HG03045 (cell line): Measurements from ENCODE around the gene PUS1.
A peak's percentile ranks its signal among the peaks of the same experiment; 100 is the strongest.

Experiments used
- ATAC-seq: cut with Tn5 transposase; IDR thresholded peaks from one replicate; pipeline ENCODE4 v1.9.1; 2021; ENCODE audit warnings: mild to moderate bottlenecking, moderate library complexity; ENCODE audit not compliant: unreplicated experiment

The PUS1 gene

DNA sequence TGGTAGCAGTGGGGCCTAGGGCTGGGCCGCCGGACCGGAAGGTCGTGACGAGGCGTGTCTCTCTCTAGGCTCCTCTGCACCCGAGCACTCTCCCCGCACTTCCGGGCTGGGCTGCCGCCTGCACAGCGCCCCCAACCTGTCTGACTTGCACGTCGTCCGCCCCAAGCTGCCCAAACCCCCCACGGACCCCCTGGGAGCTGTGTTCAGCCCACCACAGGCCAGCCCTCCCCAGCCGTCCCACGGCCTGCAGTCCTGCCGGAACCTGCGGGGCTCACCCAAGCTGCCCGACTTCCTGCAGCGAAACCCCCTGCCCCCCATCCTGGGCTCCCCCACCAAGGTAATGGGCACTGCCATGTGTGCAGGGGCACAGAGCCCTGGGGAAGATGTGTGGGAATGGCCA, 13.3 kb upstream of the PUS1 start:
- ATAC-seq, result no peak

DNA sequence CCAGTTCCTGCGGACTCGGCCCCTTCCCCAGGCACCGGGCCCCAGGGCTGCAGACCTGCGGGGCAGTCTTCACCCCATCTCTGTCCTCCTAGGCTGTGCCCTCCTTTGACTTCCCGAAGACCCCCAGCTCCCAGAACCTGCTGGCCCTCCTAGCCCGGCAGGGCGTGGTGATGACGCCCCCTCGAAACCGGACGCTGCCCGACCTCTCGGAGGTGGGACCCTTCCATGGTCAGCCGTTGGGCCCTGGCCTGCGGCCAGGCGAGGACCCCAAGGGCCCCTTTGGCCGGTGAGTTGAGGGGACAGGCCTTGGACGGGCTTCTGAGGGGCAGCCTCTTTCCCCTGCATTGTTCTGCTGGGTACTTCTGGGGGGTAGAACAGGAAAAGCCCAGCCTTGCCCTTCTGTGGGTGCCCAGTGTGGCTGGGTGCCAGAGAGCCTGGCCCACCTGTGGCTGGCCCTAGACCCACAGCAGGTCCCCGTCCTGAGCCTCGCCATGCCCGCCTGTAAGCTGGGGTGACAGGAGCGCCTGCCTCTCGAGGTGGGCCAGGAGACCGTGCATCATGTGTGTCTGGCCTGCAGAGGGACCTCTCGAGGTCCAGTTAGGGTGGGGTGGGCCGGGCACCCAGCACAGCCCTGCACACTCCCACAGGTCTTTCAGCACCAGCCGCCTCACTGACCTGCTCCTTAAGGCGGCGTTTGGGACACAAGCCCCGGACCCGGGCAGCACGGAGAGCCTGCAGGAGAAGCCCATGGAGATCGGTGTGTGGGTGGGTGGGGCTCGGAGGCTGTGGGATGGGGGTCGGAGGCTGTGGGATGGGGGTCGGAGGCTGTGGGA, 12.6 kb upstream of the PUS1 start:
- no peak for ATAC-seq

- ATAC-seq, result no peak
Measured at GRCh38 chr12:131917139-131917710, 11.9 kb upstream of the PUS1 start.

GRCh38 chr12:131917711-131918306, 11.3 kb upstream of the PUS1 start:
- no peak for ATAC-seq

- no peak for ATAC-seq
Measured at GRCh38 chr12:131918311-131919050, 10.6 kb upstream of the PUS1 start.

- no peak for ATAC-seq
Measured at GRCh38 chr12:131919051-131919347, 10.1 kb upstream of the PUS1 start.

GRCh38 chr12:131919366-131920156, 9.5 kb upstream of the PUS1 start:
- ATAC-seq, result no peak

- no peak for ATAC-seq
Measured at GRCh38 chr12:131920157-131920508, 8.9 kb upstream of the PUS1 start.

GRCh38 chr12:131920902-131921840, 7.9 kb upstream of the PUS1 start:
- no peak for ATAC-seq

DNA sequence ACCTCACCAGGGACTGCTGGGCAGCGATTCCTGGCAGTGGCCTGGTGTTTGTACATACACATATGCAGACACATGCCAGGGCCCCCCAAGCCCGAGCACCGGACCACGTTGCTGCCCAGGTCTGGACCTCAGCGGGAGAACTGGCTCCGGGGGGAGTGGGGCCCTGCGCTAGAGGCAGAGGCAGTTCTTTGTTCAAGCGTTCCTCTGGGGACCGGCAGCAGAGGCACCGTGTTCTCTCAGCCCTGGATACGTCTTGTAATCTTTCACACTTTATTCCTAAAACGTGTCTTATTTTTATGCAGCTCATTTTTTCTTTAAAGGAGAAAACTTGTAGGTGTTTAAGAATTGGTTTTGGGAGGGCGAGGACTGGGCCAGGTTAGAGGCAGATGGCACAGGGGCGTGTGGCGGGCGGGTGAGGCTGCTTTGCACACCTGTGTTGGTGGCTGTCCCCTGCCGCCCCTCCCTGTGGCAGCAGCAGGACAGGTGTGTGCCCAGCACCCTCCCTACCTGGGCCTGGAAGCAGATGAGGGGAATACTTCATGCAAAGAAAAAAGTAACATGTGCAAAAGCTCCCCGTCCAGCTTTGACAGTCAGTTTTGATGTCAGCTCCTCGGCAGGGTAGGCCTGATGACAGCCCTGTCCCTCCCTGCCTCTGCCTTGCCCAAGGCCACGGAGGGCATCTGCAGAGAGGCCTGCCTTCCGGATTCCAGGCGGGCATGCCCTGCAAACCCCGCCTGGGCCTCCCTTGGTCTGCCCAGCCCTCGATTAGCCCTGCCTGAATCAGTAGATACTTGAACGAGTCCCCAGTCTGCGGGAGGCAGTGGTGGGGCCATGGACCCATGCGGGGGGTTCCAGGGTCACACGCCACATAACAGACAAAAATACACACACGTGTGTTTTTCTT, 7.0 kb upstream of the PUS1 start:
- ATAC-seq, result no peak

GRCh38 chr12:131922772-131923171, 6.3 kb upstream of the PUS1 start:
- ATAC-seq, result no peak

GRCh38 chr12:131923260-131923659, 5.8 kb upstream of the PUS1 start:
- ATAC-seq, result peak; percentile 79

- ATAC-seq, result no peak
Measured at GRCh38 chr12:131927110-131928079, 1.7 kb upstream of the PUS1 start.

DNA sequence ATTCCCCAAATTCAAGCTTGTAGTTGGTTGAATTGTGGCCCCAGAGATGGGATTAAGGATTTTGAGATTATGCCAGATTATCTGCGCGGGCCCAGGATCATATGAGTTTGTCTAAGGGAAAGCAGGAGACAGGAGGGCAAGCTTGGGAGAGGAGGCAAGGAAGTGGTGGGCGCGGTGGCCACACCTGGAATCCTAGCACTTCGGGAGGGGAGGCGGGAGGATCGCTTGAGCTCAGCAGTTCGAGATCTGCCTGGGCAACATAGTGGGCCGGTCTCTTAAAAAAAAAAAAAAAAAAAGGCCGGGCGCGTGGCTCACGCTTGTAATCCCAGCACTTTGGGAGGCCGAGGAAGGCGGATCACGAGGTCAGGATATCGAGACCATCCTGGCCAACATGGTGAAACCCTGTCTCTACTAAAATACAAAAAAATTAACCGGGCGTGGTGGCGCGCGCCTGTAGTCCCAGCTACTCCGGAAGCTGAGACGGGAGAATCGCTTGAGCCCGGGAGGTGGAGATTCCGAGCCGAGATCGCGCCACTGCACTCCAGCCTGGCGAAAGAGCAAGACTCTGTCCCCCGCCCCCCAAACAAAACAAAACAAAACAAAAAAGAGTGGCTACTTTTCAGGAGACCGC, 881 bp upstream of the PUS1 start:
- peak; percentile 0 for ATAC-seq

DNA sequence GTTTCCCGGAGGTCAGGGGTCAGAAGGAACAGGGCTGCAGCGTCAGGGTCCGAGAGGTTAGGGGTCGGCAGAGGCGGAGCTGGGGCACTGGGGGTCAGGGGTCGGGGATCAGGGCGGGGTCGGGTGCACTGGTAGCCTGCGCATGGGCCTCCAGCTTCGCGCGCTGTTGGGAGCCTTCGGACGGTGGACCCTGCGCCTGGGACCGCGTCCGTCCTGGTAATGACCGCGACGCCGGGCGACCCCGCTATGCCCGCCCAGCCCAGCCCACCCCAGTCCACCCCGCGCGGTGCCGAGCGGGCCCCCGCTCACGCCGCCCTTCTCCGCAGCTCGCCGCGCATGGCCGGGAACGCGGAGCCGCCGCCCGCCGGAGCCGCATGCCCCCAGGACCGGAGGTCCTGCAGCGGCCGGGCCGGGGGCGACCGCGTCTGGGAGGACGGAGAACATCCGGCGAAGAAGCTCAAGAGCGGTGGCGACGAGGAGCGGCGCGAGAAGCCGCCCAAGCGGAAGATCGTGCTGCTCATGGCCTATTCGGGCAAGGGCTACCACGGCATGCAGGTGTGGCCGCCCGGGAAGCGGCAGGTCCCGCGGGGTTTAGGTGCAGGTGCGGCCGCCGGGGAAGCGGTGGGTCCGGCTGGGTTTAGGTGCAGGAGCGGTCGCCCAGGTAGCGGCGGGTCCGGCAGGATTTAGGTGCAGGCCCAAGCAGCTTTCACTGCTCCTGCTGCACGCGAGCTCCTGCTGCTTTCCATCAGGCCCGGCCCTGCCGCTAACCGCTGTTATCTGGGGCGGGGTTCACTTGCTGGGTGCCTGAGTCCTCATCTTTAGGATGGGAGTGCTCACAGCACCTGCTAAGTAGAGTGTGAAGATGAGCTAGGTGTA, 743 bp downstream of the PUS1 start:
- peak; percentile 13 for ATAC-seq

GRCh38 chr12:131930510-131930909, 1.4 kb downstream of the PUS1 start:
- ATAC-seq, result no peak
